WTC11 (cell line): Measurements from ENCODE around the gene NCOA1. TPM values are rescaled to one million over a fixed set of nuclear protein-coding genes. Genes with fewer than 3 reads are reported as not detected.

Experiments used
- ATAC-seq: fragments of 200-7000 bp; cut with Tn5 transposase; 2 replicates; pipeline ENCODE4 v1.10.0; 2021; ENCODE audit warnings: mild to moderate bottlenecking, moderate library complexity
- CTCF ChIA-PET: fragments of 300-600 bp; sonication (Branson Sonifier 250); formaldehyde crosslinking; loops from one replicate; lab custom pipeline; 2021; ENCODE audit warnings: antibody characterized with exemption; lab: Charles Lee
- POLR2A ChIA-PET: fragments of 350-600 bp; sonication (Branson Sonifier 250); formaldehyde crosslinking; loops from one replicate; lab custom pipeline; 2021; ENCODE audit warnings: antibody characterized with exemption; lab: Charles Lee
- DNase-seq: peaks from one replicate; pipeline ENCODE4 v3.0.0; 2021; ENCODE audit warnings: low spot score
- H3K27ac Mint-ChIP-seq: 2 replicates; pipeline ENCODE4 v1.8.0; 2021; ENCODE audit warnings: mixed read lengths
- H3K27me3 Mint-ChIP-seq: 2 replicates; pipeline ENCODE4 v1.8.0; 2021; ENCODE audit warnings: low read depth, mild to moderate bottlenecking, moderate library complexity, mixed read lengths
- H3K36me3 Mint-ChIP-seq: 2 replicates; pipeline ENCODE4 v1.8.0; 2021; ENCODE audit warnings: mixed read lengths
- H3K4me1 Mint-ChIP-seq: 2 replicates; pipeline ENCODE4 v1.8.0; 2022; ENCODE audit warnings: mixed read lengths
- H3K4me3 Mint-ChIP-seq: 2 replicates; pipeline ENCODE4 v1.8.0; 2021; ENCODE audit warnings: mild to moderate bottlenecking, moderate library complexity, mixed read lengths
- H3K9me3 Mint-ChIP-seq: 2 replicates; pipeline ENCODE4 v1.8.0; 2021; ENCODE audit warnings: mixed read lengths
- ATF1 ChIP-seq: sonication (generic); formaldehyde crosslinking; IDR thresholded peaks from 2 replicates; pipeline ENCODE4 v1.8.1; 2023; ENCODE audit warnings: mild to moderate bottlenecking, moderate library complexity, missing genetic modification reagents
- CREM ChIP-seq: sonication (generic); formaldehyde crosslinking; IDR thresholded peaks from 2 replicates; pipeline ENCODE4 v1.8.1; 2022; ENCODE audit warnings: mild to moderate bottlenecking, missing genetic modification reagents, moderate library complexity
- ESRRA ChIP-seq: sonication (generic); formaldehyde crosslinking; IDR thresholded peaks from 2 replicates; pipeline ENCODE4 v1.8.1; 2022; ENCODE audit warnings: mild to moderate bottlenecking, missing genetic modification reagents, borderline replicate concordance
- FOXP1 ChIP-seq: sonication (generic); formaldehyde crosslinking; IDR thresholded peaks from 2 replicates; pipeline ENCODE4 v1.8.0; 2022; ENCODE audit warnings: missing genetic modification reagents, mild to moderate bottlenecking, moderate library complexity, borderline replicate concordance
- GRHL2 ChIP-seq: fragments of 250-450 bp; sonication (Bioruptor Pico); IDR thresholded peaks from 2 replicates; pipeline ENCODE4 v1.8.0; 2022; ENCODE audit warnings: mild to moderate bottlenecking, moderate library complexity; ENCODE audit not compliant: insufficient replicate concordance, severe bottlenecking
- NFATC4 ChIP-seq: fragments of 250-450 bp; sonication (Bioruptor Pico); IDR thresholded peaks from 2 replicates; pipeline ENCODE4 v1.9.0; 2021; ENCODE audit warnings: mild to moderate bottlenecking
- NR3C1 ChIP-seq: sonication (generic); formaldehyde crosslinking; conservative IDR thresholded peaks from 2 replicates; pipeline ENCODE4 v1.8.1; 2023; ENCODE audit warnings: low read depth, mild to moderate bottlenecking, missing genetic modification reagents
- TCF7 ChIP-seq: sonication (generic); formaldehyde crosslinking; IDR thresholded peaks from 2 replicates; pipeline ENCODE4 v1.8.0; 2022; ENCODE audit warnings: mild to moderate bottlenecking, low read depth, missing genetic modification reagents, moderate library complexity
- TEAD1 ChIP-seq: sonication (generic); formaldehyde crosslinking; IDR thresholded peaks from 2 replicates; pipeline ENCODE4 v1.8.0; 2022; ENCODE audit warnings: mild to moderate bottlenecking, missing genetic modification reagents
- ZNF232 ChIP-seq: sonication (generic); formaldehyde crosslinking; IDR thresholded peaks from 2 replicates; pipeline ENCODE4 v1.8.0; 2022; ENCODE audit warnings: mild to moderate bottlenecking, missing genetic modification reagents
- total RNA-seq: library from RNA; stranded (reverse); gene quantifications from 3 replicates; pipeline ENCODE4 v1.2.3, GENCODE V29; 2021
- TF ChIP-seq, protein P1 (sequence below): fragments of 200-600 bp; IDR thresholded peaks from 2 replicates; pipeline ENCODE4 v1.8.0; 2022; ENCODE audit warnings: antibody characterized with exemption
- TF ChIP-seq, protein P2 (sequence below): sonication (generic); formaldehyde crosslinking; IDR thresholded peaks from 2 replicates; pipeline ENCODE4 v1.8.1; 2023; ENCODE audit warnings: mild to moderate bottlenecking, missing genetic modification reagents, borderline replicate concordance
- TF ChIP-seq, protein P3 (sequence below): sonication (generic); formaldehyde crosslinking; IDR thresholded peaks from 2 replicates; pipeline ENCODE4 v1.8.1; 2022; ENCODE audit warnings: low read depth, missing genetic modification reagents, borderline replicate concordance
- TF ChIP-seq, protein P4 (sequence below): sonication (generic); formaldehyde crosslinking; IDR thresholded peaks from 2 replicates; pipeline ENCODE4 v1.8.1; 2023; ENCODE audit warnings: mild to moderate bottlenecking, moderate library complexity, missing genetic modification reagents
- TF ChIP-seq, protein P5 (sequence below): sonication (generic); formaldehyde crosslinking; IDR thresholded peaks from 2 replicates; pipeline ENCODE4 v1.8.0; 2023; ENCODE audit warnings: missing genetic modification reagents, mild to moderate bottlenecking, borderline replicate concordance
- TF ChIP-seq, protein P6 (sequence below): sonication (generic); formaldehyde crosslinking; IDR thresholded peaks from 2 replicates; pipeline ENCODE4 v1.8.0; 2022; ENCODE audit warnings: mild to moderate bottlenecking, missing genetic modification reagents
- TF ChIP-seq, protein P7 (sequence below): sonication (generic); formaldehyde crosslinking; IDR thresholded peaks from 2 replicates; pipeline ENCODE4 v1.8.1; 2022; ENCODE audit warnings: low read depth, mild to moderate bottlenecking, moderate library complexity, missing genetic modification reagents, borderline replicate concordance

The NCOA1 gene
- total RNA-seq, 1 experiment from 2014 or later, result 16.9 TPM

DNA sequence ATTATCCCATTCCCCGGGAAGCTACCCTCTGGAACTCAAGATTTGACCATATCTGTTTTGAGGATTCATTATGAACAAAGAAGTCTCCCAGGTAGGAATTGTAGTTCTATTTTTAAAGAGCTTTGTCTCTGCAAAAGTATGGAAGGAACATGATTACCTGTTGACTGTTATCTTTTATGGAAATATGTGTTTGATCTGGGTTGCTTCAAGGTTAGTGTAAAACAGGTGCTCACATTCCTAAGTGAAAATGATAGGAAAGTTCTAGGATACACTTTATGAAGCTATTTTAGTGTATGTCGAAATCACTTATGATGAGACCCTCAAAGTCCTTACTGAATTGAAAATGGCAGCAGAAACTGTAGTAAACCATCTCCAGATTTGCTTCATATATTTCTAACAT, 153.0 kb downstream of the NCOA1 start (continued):
- TF ChIP-seq, protein P1, sequence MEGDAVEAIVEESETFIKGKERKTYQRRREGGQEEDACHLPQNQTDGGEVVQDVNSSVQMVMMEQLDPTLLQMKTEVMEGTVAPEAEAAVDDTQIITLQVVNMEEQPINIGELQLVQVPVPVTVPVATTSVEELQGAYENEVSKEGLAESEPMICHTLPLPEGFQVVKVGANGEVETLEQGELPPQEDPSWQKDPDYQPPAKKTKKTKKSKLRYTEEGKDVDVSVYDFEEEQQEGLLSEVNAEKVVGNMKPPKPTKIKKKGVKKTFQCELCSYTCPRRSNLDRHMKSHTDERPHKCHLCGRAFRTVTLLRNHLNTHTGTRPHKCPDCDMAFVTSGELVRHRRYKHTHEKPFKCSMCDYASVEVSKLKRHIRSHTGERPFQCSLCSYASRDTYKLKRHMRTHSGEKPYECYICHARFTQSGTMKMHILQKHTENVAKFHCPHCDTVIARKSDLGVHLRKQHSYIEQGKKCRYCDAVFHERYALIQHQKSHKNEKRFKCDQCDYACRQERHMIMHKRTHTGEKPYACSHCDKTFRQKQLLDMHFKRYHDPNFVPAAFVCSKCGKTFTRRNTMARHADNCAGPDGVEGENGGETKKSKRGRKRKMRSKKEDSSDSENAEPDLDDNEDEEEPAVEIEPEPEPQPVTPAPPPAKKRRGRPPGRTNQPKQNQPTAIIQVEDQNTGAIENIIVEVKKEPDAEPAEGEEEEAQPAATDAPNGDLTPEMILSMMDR, result no peak
- no peak for TF ChIP-seq GRHL2 (CRISPR knock-in tag)
- TF ChIP-seq NFATC4, result no peak
- TF ChIP-seq, protein P2, sequence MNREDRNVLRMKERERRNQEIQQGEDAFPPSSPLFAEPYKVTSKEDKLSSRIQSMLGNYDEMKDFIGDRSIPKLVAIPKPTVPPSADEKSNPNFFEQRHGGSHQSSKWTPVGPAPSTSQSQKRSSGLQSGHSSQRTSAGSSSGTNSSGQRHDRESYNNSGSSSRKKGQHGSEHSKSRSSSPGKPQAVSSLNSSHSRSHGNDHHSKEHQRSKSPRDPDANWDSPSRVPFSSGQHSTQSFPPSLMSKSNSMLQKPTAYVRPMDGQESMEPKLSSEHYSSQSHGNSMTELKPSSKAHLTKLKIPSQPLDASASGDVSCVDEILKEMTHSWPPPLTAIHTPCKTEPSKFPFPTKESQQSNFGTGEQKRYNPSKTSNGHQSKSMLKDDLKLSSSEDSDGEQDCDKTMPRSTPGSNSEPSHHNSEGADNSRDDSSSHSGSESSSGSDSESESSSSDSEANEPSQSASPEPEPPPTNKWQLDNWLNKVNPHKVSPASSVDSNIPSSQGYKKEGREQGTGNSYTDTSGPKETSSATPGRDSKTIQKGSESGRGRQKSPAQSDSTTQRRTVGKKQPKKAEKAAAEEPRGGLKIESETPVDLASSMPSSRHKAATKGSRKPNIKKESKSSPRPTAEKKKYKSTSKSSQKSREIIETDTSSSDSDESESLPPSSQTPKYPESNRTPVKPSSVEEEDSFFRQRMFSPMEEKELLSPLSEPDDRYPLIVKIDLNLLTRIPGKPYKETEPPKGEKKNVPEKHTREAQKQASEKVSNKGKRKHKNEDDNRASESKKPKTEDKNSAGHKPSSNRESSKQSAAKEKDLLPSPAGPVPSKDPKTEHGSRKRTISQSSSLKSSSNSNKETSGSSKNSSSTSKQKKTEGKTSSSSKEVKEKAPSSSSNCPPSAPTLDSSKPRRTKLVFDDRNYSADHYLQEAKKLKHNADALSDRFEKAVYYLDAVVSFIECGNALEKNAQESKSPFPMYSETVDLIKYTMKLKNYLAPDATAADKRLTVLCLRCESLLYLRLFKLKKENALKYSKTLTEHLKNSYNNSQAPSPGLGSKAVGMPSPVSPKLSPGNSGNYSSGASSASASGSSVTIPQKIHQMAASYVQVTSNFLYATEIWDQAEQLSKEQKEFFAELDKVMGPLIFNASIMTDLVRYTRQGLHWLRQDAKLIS (CRISPR knock-in tag), result no peak
- no peak for TF ChIP-seq FOXP1 (CRISPR knock-in tag)

DNA sequence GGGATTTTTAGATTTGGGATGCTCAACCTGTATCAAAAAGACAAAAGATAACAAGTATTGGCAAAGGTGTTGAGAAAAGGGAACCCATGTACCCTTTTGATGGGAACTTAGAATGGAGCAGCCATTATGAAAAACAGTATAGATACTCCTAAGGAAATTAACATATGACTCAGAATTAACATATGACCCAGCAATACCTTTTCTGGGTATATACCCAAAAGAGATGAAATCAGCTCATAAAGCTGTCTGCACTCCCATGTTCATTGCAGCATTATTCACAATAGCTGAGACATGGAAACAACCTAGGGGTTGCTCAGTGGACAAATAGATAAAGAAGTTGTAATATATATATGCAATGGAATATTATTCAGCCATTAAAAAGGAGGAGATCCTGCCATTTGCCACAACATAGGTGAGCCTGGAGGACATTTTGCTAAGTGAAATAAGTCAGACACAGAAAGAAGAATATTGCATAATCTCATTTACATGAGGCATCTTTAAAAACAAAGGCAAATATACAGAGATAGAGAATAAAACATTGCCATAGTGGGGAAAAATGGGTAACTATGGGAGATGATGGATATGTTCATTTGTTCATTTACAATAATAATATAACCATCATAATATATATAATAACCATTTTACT, 160.1 kb downstream of the NCOA1 start:
- Mint-ChIP-seq H3K27me3 (no peaks in the 10 kb centered on the region), H3K9me3 (peaks cover 7% of the 10 kb centered on the region), H3K36me3 (no peaks in the 10 kb centered on the region), H3K4me3 (no peak overlapping the region), H3K4me1 (peaks cover 7% of the 10 kb centered on the region), H3K27ac (no peak overlapping the region)
- ATAC-seq, result no peak
- DNase-seq, result no peak
- TF ChIP-seq NR3C1 (CRISPR knock-in tag), result no peak
- TF ChIP-seq CREM, result no peak
- TF ChIP-seq TEAD1 (CRISPR knock-in tag), result no peak
- TF ChIP-seq, protein P3, sequence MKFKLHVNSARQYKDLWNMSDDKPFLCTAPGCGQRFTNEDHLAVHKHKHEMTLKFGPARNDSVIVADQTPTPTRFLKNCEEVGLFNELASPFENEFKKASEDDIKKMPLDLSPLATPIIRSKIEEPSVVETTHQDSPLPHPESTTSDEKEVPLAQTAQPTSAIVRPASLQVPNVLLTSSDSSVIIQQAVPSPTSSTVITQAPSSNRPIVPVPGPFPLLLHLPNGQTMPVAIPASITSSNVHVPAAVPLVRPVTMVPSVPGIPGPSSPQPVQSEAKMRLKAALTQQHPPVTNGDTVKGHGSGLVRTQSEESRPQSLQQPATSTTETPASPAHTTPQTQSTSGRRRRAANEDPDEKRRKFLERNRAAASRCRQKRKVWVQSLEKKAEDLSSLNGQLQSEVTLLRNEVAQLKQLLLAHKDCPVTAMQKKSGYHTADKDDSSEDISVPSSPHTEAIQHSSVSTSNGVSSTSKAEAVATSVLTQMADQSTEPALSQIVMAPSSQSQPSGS, result no peak
- TF ChIP-seq, protein P4, sequence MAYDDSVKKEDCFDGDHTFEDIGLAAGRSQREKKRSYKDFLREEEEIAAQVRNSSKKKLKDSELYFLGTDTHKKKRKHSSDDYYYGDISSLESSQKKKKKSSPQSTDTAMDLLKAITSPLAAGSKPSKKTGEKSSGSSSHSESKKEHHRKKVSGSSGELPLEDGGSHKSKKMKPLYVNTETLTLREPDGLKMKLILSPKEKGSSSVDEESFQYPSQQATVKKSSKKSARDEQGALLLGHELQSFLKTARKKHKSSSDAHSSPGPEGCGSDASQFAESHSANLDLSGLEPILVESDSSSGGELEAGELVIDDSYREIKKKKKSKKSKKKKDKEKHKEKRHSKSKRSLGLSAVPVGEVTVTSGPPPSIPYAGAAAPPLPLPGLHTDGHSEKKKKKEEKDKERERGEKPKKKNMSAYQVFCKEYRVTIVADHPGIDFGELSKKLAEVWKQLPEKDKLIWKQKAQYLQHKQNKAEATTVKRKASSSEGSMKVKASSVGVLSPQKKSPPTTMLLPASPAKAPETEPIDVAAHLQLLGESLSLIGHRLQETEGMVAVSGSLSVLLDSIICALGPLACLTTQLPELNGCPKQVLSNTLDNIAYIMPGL (CRISPR knock-in tag), result no peak
- no peak for TF ChIP-seq ZNF232
- no peak for TF ChIP-seq ESRRA
- TF ChIP-seq, protein P5, sequence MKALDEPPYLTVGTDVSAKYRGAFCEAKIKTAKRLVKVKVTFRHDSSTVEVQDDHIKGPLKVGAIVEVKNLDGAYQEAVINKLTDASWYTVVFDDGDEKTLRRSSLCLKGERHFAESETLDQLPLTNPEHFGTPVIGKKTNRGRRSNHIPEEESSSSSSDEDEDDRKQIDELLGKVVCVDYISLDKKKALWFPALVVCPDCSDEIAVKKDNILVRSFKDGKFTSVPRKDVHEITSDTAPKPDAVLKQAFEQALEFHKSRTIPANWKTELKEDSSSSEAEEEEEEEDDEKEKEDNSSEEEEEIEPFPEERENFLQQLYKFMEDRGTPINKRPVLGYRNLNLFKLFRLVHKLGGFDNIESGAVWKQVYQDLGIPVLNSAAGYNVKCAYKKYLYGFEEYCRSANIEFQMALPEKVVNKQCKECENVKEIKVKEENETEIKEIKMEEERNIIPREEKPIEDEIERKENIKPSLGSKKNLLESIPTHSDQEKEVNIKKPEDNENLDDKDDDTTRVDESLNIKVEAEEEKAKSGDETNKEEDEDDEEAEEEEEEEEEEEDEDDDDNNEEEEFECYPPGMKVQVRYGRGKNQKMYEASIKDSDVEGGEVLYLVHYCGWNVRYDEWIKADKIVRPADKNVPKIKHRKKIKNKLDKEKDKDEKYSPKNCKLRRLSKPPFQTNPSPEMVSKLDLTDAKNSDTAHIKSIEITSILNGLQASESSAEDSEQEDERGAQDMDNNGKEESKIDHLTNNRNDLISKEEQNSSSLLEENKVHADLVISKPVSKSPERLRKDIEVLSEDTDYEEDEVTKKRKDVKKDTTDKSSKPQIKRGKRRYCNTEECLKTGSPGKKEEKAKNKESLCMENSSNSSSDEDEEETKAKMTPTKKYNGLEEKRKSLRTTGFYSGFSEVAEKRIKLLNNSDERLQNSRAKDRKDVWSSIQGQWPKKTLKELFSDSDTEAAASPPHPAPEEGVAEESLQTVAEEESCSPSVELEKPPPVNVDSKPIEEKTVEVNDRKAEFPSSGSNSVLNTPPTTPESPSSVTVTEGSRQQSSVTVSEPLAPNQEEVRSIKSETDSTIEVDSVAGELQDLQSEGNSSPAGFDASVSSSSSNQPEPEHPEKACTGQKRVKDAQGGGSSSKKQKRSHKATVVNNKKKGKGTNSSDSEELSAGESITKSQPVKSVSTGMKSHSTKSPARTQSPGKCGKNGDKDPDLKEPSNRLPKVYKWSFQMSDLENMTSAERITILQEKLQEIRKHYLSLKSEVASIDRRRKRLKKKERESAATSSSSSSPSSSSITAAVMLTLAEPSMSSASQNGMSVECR (CRISPR knock-in tag), result no peak
- no peak for TF ChIP-seq GRHL2 (CRISPR knock-in tag)
- no peak for TF ChIP-seq ATF1
- TF ChIP-seq, protein P6, sequence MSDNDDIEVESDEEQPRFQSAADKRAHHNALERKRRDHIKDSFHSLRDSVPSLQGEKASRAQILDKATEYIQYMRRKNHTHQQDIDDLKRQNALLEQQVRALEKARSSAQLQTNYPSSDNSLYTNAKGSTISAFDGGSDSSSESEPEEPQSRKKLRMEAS (CRISPR knock-in tag), result no peak
- TF ChIP-seq TCF7, result no peak
- TF ChIP-seq, protein P7, sequence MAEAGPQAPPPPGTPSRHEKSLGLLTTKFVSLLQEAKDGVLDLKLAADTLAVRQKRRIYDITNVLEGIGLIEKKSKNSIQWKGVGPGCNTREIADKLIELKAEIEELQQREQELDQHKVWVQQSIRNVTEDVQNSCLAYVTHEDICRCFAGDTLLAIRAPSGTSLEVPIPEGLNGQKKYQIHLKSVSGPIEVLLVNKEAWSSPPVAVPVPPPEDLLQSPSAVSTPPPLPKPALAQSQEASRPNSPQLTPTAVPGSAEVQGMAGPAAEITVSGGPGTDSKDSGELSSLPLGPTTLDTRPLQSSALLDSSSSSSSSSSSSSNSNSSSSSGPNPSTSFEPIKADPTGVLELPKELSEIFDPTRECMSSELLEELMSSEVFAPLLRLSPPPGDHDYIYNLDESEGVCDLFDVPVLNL (CRISPR knock-in tag), result no peak
- POLR2A ChIA-PET, result no interaction called here
- CTCF ChIA-PET, result no interaction called here
